Neural progenitor cell (in vitro differentiated cells): ENCODE results near the gene MMP28. TPM values are rescaled to one million over a fixed set of nuclear protein-coding genes. Genes with fewer than 3 reads are reported as not detected.

Source experiments
- DNase-seq: peaks from one replicate; pipeline ENCODE4 v3.0.0-alpha.2; 2016; ENCODE audit warnings: low spot score
- H2AFZ ChIP-seq: fragments of 200-600 bp; sonication (generic); replicated peaks from 2 replicates; pipeline ENCODE4 v1.6.1; 2016; ENCODE audit warnings: antibody characterized with exemption
- H3F3A ChIP-seq: fragments of 200-600 bp; sonication (generic); 2 replicates; pipeline ENCODE4 v1.6.1; 2016; ENCODE audit warnings: antibody characterized with exemption, low read depth
- H3K27ac ChIP-seq: fragments of 200-600 bp; sonication (generic); 2 replicates; pipeline ENCODE4 v1.5.1; 2016; ENCODE audit warnings: mild to moderate bottlenecking
- H3K27me3 ChIP-seq: fragments of 200-600 bp; sonication (generic); 2 replicates; pipeline ENCODE4 v1.6.1; 2016; ENCODE audit warnings: mild to moderate bottlenecking, moderate library complexity
- H3K36me3 ChIP-seq: fragments of 200-600 bp; sonication (generic); 2 replicates; pipeline ENCODE4 v1.5.1; 2016
- H3K4me1 ChIP-seq: fragments of 200-600 bp; sonication (generic); 2 replicates; pipeline ENCODE4 v1.6.1; 2016; ENCODE audit warnings: mixed run types
- H3K4me2 ChIP-seq: fragments of 200-600 bp; sonication (generic); 2 replicates; pipeline ENCODE4 v1.6.1; 2016
- H3K4me3 ChIP-seq: fragments of 200-600 bp; sonication (generic); 2 replicates; pipeline ENCODE4 v1.5.1; 2016
- H3K79me2 ChIP-seq: fragments of 200-600 bp; sonication (generic); 2 replicates; pipeline ENCODE4 v1.6.1; 2016; ENCODE audit warnings: low read depth
- H3K9ac ChIP-seq: fragments of 200-600 bp; sonication (generic); 2 replicates; pipeline ENCODE4 v1.6.1; 2016
- H3K9me3 ChIP-seq: fragments of 200-600 bp; sonication (generic); 2 replicates; pipeline ENCODE4 v1.5.1; 2016; ENCODE audit warnings: low read depth
- H4K20me1 ChIP-seq: fragments of 200-600 bp; sonication (generic); 2 replicates; pipeline ENCODE4 v1.6.1; 2016; ENCODE audit warnings: low read depth
- H3K27ac Mint-ChIP-seq: 3 replicates; pipeline ENCODE4 v1.8.0; 2021; ENCODE audit warnings: mixed read lengths
- H3K27me3 Mint-ChIP-seq: 2 replicates; pipeline ENCODE4 v1.8.0; 2022; ENCODE audit warnings: low read depth, mild to moderate bottlenecking, inconsistent platforms, moderate library complexity, mixed read lengths; ENCODE audit not compliant: insufficient read depth
- H3K36me3 Mint-ChIP-seq: 3 replicates; pipeline ENCODE4 v1.8.0; 2021; ENCODE audit warnings: mixed read lengths
- H3K4me1 Mint-ChIP-seq: 3 replicates; pipeline ENCODE4 v1.8.0; 2021; ENCODE audit warnings: mixed read lengths
- H3K4me3 Mint-ChIP-seq: 3 replicates; pipeline ENCODE4 v1.8.0; 2021; ENCODE audit warnings: mild to moderate bottlenecking, moderate library complexity, mixed read lengths
- H3K9me3 Mint-ChIP-seq: 3 replicates; pipeline ENCODE4 v1.8.0; 2020; ENCODE audit warnings: mixed read lengths
- EZH2 ChIP-seq: fragments of 200-600 bp; sonication (generic); IDR thresholded peaks from 2 replicates; pipeline ENCODE4 v1.6.1; 2017; ENCODE audit warnings: antibody characterized with exemption, mild to moderate bottlenecking, moderate library complexity
- EZH2phosphoT487 ChIP-seq: fragments of 200-600 bp; sonication (generic); IDR thresholded peaks from 2 replicates; pipeline ENCODE4 v1.6.1; 2017; ENCODE audit warnings: antibody characterized with exemption
- total RNA-seq: library from RNA; depleted of rRNA; stranded (reverse); fragments of >200 nt; gene quantifications from 2 replicates; pipeline ENCODE4 v1.2.3, GENCODE V29; 2015; ENCODE audit warnings: low replicate concordance
- TF ChIP-seq, protein P1 (sequence below): fragments of 200-600 bp; sonication (generic); IDR thresholded peaks from 2 replicates; pipeline ENCODE4 v1.5.1; 2017; ENCODE audit warnings: antibody characterized with exemption, mild to moderate bottlenecking

Gene MMP28
- total RNA-seq, 1 donor from 2014 or later: not detected

DNA sequence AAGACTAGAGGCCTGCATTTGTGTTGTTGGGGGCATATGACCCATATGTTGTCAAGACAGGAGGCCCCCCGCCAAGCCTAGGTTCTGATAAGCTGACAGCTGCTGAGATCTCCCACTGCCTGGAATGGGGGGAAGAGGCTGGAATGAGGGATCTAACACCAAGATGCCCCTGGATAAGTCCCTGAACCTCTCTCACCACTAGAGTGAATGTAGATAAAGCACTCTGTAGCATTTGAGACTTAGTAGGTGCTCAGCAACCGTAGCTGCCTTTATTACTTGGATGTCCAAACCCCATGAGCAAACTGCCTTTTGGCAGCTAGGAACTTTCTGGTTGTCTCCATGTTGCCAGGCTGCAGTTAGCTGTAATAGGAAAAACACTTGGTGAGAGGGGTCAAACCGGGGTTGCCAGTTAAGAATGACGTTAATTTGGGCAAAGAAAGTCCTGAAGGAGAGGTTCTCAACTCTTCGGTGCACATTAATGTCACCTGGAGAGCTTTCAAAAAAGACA, 68.4 kb downstream of the MMP28 start:
- DNase-seq: no peak
- Mint-ChIP-seq H3K9me3 (no peaks in the 10 kb centered on the region), H3K27me3 (peaks cover 2% of the 10 kb centered on the region), H3K27ac (no peak overlapping the region), H3K4me3 (no peak overlapping the region), H3K4me1 (peaks cover 48% of the 10 kb centered on the region), H3K36me3 (peaks cover 9% of the 10 kb centered on the region)
- peak overlapping the region; percentile 37 for H3K4me2 ChIP-seq
- no peaks in the 10 kb centered on the region for H3K79me2 ChIP-seq
- peaks cover 29% of the 10 kb centered on the region for H3K4me1 ChIP-seq
- no peak overlapping the region for H3K4me3 ChIP-seq
- H3K9ac ChIP-seq: no peak overlapping the region
- H3K27ac ChIP-seq: no peak overlapping the region
- no peak overlapping the region for H2AFZ ChIP-seq
- TF ChIP-seq, protein P1, sequence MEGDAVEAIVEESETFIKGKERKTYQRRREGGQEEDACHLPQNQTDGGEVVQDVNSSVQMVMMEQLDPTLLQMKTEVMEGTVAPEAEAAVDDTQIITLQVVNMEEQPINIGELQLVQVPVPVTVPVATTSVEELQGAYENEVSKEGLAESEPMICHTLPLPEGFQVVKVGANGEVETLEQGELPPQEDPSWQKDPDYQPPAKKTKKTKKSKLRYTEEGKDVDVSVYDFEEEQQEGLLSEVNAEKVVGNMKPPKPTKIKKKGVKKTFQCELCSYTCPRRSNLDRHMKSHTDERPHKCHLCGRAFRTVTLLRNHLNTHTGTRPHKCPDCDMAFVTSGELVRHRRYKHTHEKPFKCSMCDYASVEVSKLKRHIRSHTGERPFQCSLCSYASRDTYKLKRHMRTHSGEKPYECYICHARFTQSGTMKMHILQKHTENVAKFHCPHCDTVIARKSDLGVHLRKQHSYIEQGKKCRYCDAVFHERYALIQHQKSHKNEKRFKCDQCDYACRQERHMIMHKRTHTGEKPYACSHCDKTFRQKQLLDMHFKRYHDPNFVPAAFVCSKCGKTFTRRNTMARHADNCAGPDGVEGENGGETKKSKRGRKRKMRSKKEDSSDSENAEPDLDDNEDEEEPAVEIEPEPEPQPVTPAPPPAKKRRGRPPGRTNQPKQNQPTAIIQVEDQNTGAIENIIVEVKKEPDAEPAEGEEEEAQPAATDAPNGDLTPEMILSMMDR: no peak
- TF ChIP-seq EZH2phosphoT487: no peak
- no peak for TF ChIP-seq EZH2
- H3K36me3 ChIP-seq: no peaks in the 10 kb centered on the region
- H3K27me3 ChIP-seq: peaks cover 11% of the 10 kb centered on the region
- H3F3A ChIP-seq: peaks cover 12% of the 10 kb centered on the region
- H3K9me3 ChIP-seq: no peaks in the 10 kb centered on the region
- peaks cover 44% of the 10 kb centered on the region for H4K20me1 ChIP-seq

DNA sequence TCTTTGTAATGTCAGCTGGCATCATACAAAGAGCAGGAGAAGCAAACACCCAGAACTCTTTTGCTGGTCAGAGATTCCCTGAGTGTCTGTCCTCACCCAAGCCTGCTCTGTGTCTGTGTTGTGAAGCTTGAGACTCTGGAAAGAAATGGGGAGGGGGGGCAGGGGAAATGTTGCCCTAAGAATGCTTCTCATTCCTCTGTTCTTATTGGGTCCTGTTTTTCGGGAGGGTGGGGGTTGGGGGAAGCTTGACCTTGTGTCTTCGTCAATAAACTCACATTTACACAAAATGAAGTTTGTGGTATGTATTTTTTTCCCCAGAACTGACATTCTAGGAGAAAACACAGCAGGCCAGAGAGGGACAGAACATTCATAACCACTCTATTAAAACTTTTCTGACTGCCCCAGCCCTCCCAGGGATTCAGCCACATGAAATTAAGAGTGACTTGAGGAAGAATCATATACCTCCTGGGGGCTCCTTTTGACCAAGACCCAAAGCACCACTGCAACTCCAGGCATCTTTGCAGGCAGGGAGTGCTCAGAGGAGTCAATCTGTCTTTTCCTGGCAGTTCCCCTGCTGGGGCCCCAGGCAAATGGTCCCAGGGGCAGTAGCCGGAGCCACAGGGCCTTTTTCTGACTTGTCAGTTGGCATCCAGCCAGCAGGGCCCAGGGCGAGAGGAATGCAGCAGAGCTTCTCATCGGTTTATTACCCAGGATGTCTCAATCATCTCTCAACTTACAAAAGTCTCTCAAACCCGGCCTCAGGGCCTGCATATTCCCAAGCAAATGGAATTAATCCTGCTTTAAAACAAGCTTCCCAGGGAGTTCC, 69.1 kb downstream of the MMP28 start:
- no peaks in the 10 kb centered on the region for H3K9me3 Mint-ChIP-seq
- H3F3A ChIP-seq: peaks cover 12% of the 10 kb centered on the region
- H3K9me3 ChIP-seq: no peaks in the 10 kb centered on the region
- no peak overlapping the region for H3K9ac ChIP-seq
- TF ChIP-seq EZH2 (no peak), EZH2phosphoT487 (no peak)
- TF ChIP-seq, protein P1: no peak
- no peaks in the 10 kb centered on the region for H3K79me2 ChIP-seq
- no peak for DNase-seq
- H3K27me3 ChIP-seq: peaks cover 10% of the 10 kb centered on the region
- H3K36me3 ChIP-seq: no peaks in the 10 kb centered on the region
- H3K36me3 Mint-ChIP-seq: peaks cover 9% of the 10 kb centered on the region
- no peak overlapping the region for H3K4me3 ChIP-seq
- H4K20me1 ChIP-seq: peaks cover 43% of the 10 kb centered on the region
- H3K27ac ChIP-seq: no peak overlapping the region
- H3K4me1 ChIP-seq: peaks cover 29% of the 10 kb centered on the region
- peaks cover 48% of the 10 kb centered on the region for H3K4me1 Mint-ChIP-seq
- no peak overlapping the region for H3K4me3 Mint-ChIP-seq
- peaks cover 2% of the 10 kb centered on the region for H3K27me3 Mint-ChIP-seq
- no peak overlapping the region for H3K27ac Mint-ChIP-seq
- H2AFZ ChIP-seq: no peak overlapping the region
- H3K4me2 ChIP-seq: peak overlapping the region; percentile 37

DNA sequence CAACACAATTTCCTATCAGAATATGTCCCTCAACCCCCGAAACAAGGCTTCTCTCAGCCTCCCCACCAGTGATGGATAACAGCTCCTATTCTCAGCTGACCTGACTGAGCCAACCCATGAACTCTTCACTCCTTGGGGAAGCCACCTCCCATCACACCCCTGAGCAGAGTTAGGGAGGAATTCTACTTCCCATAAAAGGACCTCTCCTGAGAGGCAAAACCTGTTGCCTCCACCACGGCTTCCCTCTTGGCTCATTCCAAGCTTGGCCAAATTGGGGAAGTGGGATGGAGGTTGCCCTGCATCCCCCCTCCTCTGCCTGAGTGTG, 69.7 kb downstream of the MMP28 start:
- H3K9me3 Mint-ChIP-seq: no peaks in the 10 kb centered on the region
- no peak overlapping the region for H3K4me2 ChIP-seq

More for the DNA sequence above, 69.7 kb downstream of the MMP28 start:
- no peak for DNase-seq
- Histone ChIP-seq H3K4me1 (peaks cover 25% of the 10 kb centered on the region), H3K27ac (no peak overlapping the region), H2AFZ (no peak overlapping the region), H3K79me2 (no peaks in the 10 kb centered on the region), H3K27me3 (peaks cover 7% of the 10 kb centered on the region), H4K20me1 (peaks cover 38% of the 10 kb centered on the region), H3K36me3 (no peaks in the 10 kb centered on the region), H3K9me3 (no peaks in the 10 kb centered on the region), H3K9ac (no peak overlapping the region), H3K4me3 (no peak overlapping the region), H3F3A (peaks cover 12% of the 10 kb centered on the region)
- Mint-ChIP-seq H3K4me1 (peaks cover 42% of the 10 kb centered on the region), H3K27me3 (peaks cover 2% of the 10 kb centered on the region), H3K27ac (no peak overlapping the region), H3K36me3 (peaks cover 9% of the 10 kb centered on the region), H3K4me3 (no peak overlapping the region)
- TF ChIP-seq, protein P1: no peak
- TF ChIP-seq EZH2phosphoT487 (no peak), EZH2 (no peak)
